Adipocyte (in vitro differentiated cells): ENCODE data around the gene PDE7B.

ENCODE experiments used
- DNase-seq: peaks from one replicate; pipeline ENCODE4 v3.0.0-alpha.2; 2015; ENCODE audit warnings: low read depth
- H3K27me3 ChIP-seq: replicated peaks from 2 replicates; pipeline ENCODE4 v1.7.0; 2013; ENCODE audit warnings: mild to moderate bottlenecking, low read length, moderate library complexity; ENCODE audit not compliant: control insufficient read depth, insufficient read depth
- H3K36me3 ChIP-seq: 2 replicates; pipeline ENCODE4 v1.7.0; 2013; ENCODE audit warnings: low read length, mild to moderate bottlenecking, moderate library complexity; ENCODE audit not compliant: control insufficient read depth, insufficient read depth, severe bottlenecking
- H3K4me1 ChIP-seq: 2 replicates; pipeline ENCODE4 v1.7.0; 2013; ENCODE audit warnings: mild to moderate bottlenecking, low read length, moderate library complexity; ENCODE audit not compliant: control insufficient read depth, insufficient read depth
- H3K4me3 ChIP-seq: 2 replicates; pipeline ENCODE4 v1.7.0; 2013; ENCODE audit warnings: mild to moderate bottlenecking, low read length, moderate library complexity
- H3K9ac ChIP-seq: 2 replicates; pipeline ENCODE4 v1.7.0; 2013; ENCODE audit warnings: mild to moderate bottlenecking, low read length, moderate library complexity
- H3K9me3 ChIP-seq: 2 replicates; pipeline ENCODE4 v1.7.0; 2013; ENCODE audit warnings: mild to moderate bottlenecking, low read length, moderate library complexity; ENCODE audit not compliant: control insufficient read depth

PDE7B gene

GRCh38 chr6:136036071-136036380, 184.5 kb downstream of the PDE7B start:
- Histone ChIP-seq H3K4me1 (peaks cover 49% of the 10 kb centered on the region), H3K4me3 (peak overlapping the region; percentile 43), H3K9me3 (no peaks in the 10 kb centered on the region), H3K27me3 (no peaks in the 10 kb centered on the region), H3K36me3 (no peaks in the 10 kb centered on the region), H3K9ac (peak overlapping the region; percentile 85)
- no peak for DNase-seq

GRCh38 chr6:136036601-136037000, 185.1 kb downstream of the PDE7B start:
- H3K4me3 ChIP-seq: peak overlapping the region; percentile 79
- H3K36me3 ChIP-seq: no peaks in the 10 kb centered on the region
- peak; percentile 54 for DNase-seq

GRCh38 chr6:136037242-136037875, 185.9 kb downstream of the PDE7B start:
- no peaks in the 10 kb centered on the region for H3K27me3 ChIP-seq
- DNase-seq: no peak
- no peaks in the 10 kb centered on the region for H3K9me3 ChIP-seq

More at GRCh38 chr6:136036601-136037000, 185.1 kb downstream of the PDE7B start:
- no peaks in the 10 kb centered on the region for H3K27me3 ChIP-seq
- no peaks in the 10 kb centered on the region for H3K9me3 ChIP-seq
- H3K9ac ChIP-seq: peak overlapping the region; percentile 85
- H3K4me1 ChIP-seq: peaks cover 49% of the 10 kb centered on the region

GRCh38 chr6:136037876-136038460, 186.5 kb downstream of the PDE7B start:
- H3K4me3 ChIP-seq: peak overlapping the region; percentile 79
- DNase-seq: peak; percentile 75
- no peaks in the 10 kb centered on the region for H3K36me3 ChIP-seq

More at GRCh38 chr6:136037242-136037875, 185.9 kb downstream of the PDE7B start:
- H3K4me1 ChIP-seq: peaks cover 45% of the 10 kb centered on the region
- H3K4me3 ChIP-seq: peak overlapping the region; percentile 79
- H3K36me3 ChIP-seq: no peaks in the 10 kb centered on the region
- H3K9ac ChIP-seq: peak overlapping the region; percentile 85

GRCh38 chr6:136038531-136038930, 187.0 kb downstream of the PDE7B start:
- Histone ChIP-seq H3K4me1 (peaks cover 46% of the 10 kb centered on the region), H3K9me3 (no peaks in the 10 kb centered on the region), H3K36me3 (no peaks in the 10 kb centered on the region), H3K27me3 (no peaks in the 10 kb centered on the region), H3K4me3 (peak overlapping the region; percentile 79), H3K9ac (peak overlapping the region; percentile 85)
- DNase-seq: no peak

More at GRCh38 chr6:136037876-136038460, 186.5 kb downstream of the PDE7B start:
- Histone ChIP-seq H3K9me3 (no peaks in the 10 kb centered on the region), H3K4me1 (peaks cover 45% of the 10 kb centered on the region), H3K27me3 (no peaks in the 10 kb centered on the region), H3K9ac (peak overlapping the region; percentile 85)

- Histone ChIP-seq H3K36me3 (no peaks in the 10 kb centered on the region), H3K27me3 (no peaks in the 10 kb centered on the region), H3K4me3 (peak overlapping the region; percentile 79), H3K9ac (peak overlapping the region; percentile 85), H3K4me1 (peaks cover 53% of the 10 kb centered on the region), H3K9me3 (no peaks in the 10 kb centered on the region)
- DNase-seq: no peak
These were observed 187.7 kb downstream of the PDE7B start for GRCh38 chr6:136039185-136039584.

- DNase-seq: no peak
- no peaks in the 10 kb centered on the region for H3K36me3 ChIP-seq
- H3K9ac ChIP-seq: no peak overlapping the region
- H3K27me3 ChIP-seq: no peaks in the 10 kb centered on the region
- H3K4me1 ChIP-seq: peaks cover 17% of the 10 kb centered on the region
- H3K4me3 ChIP-seq: no peak overlapping the region
- no peaks in the 10 kb centered on the region for H3K9me3 ChIP-seq
These were observed 199.0 kb downstream of the PDE7B start for GRCh38 chr6:136050475-136050874.

- H3K27me3 ChIP-seq: no peaks in the 10 kb centered on the region
- H3K4me3 ChIP-seq: no peak overlapping the region
- no peak overlapping the region for H3K9ac ChIP-seq
- H3K36me3 ChIP-seq: no peaks in the 10 kb centered on the region
- DNase-seq: no peak
- H3K9me3 ChIP-seq: no peaks in the 10 kb centered on the region
- H3K4me1 ChIP-seq: peaks cover 17% of the 10 kb centered on the region
These were observed 199.8 kb downstream of the PDE7B start for GRCh38 chr6:136051140-136051775.

GRCh38 chr6:136052031-136052430, 200.5 kb downstream of the PDE7B start:
- Histone ChIP-seq H3K27me3 (no peaks in the 10 kb centered on the region), H3K4me3 (no peak overlapping the region), H3K9ac (no peak overlapping the region), H3K4me1 (peaks cover 17% of the 10 kb centered on the region), H3K36me3 (no peaks in the 10 kb centered on the region), H3K9me3 (no peaks in the 10 kb centered on the region)
- no peak for DNase-seq

GRCh38 chr6:136058852-136059251, 207.4 kb downstream of the PDE7B start:
- Histone ChIP-seq H3K9me3 (no peaks in the 10 kb centered on the region), H3K27me3 (no peaks in the 10 kb centered on the region), H3K9ac (no peak overlapping the region), H3K36me3 (no peaks in the 10 kb centered on the region), H3K4me1 (peaks cover 27% of the 10 kb centered on the region), H3K4me3 (no peak overlapping the region)
- no peak for DNase-seq

- no peaks in the 10 kb centered on the region for H3K36me3 ChIP-seq
- peaks cover 27% of the 10 kb centered on the region for H3K4me1 ChIP-seq
- H3K27me3 ChIP-seq: no peaks in the 10 kb centered on the region
- no peak for DNase-seq
- no peak overlapping the region for H3K9ac ChIP-seq
- H3K9me3 ChIP-seq: no peaks in the 10 kb centered on the region
- H3K4me3 ChIP-seq: peak overlapping the region; percentile 31
These were observed 207.8 kb downstream of the PDE7B start for GRCh38 chr6:136059308-136059707.
